Keratinocyte (primary cell): ENCODE measurements around the gene MAU2. TPM values are rescaled to one million over a fixed set of nuclear protein-coding genes. Genes with fewer than 3 reads are reported as not detected.

ENCODE experiments used
- DNase-seq: peaks from one replicate; pipeline ENCODE4 v3.0.0-alpha.2; 2011; ENCODE audit warnings: low read depth, missing footprints, low spot score
- FAIRE-seq: peaks from 2 replicates; lab custom pipeline; 2011; peaks lifted over from hg19 to GRCh38; lab: Jason Lieb, UNC
- H2AFZ ChIP-seq: 2 replicates; pipeline ENCODE4 v1.6.0; 2012; ENCODE audit warnings: low read length, control low read depth, inconsistent platforms; ENCODE audit not compliant: control insufficient read depth
- H3K27ac ChIP-seq: 2 replicates; pipeline ENCODE4 v1.5.1; 2011; ENCODE audit warnings: low read length; ENCODE audit not compliant: control insufficient read depth, insufficient read depth
- H3K27me3 ChIP-seq: 3 replicates; pipeline ENCODE4 v1.6.0; 2011; ENCODE audit warnings: low read length; ENCODE audit not compliant: control insufficient read depth, insufficient read depth; ENCODE audit errors: extremely low read depth
- H3K36me3 ChIP-seq, 2 experiments: 2 replicates in 1 of 2; 3 replicates in 1 of 2; pipeline ENCODE4 v1.5.1; 2011; ENCODE audit warnings: low read length in 2 of 2, mild to moderate bottlenecking in 1 of 2; ENCODE audit not compliant: control insufficient read depth in 2 of 2, insufficient read depth in 2 of 2; ENCODE audit errors: extremely low read depth in 1 of 2
- H3K4me1 ChIP-seq: 3 replicates; pipeline ENCODE4 v1.5.1; 2011; ENCODE audit warnings: low read length; ENCODE audit not compliant: control insufficient read depth, insufficient read depth; ENCODE audit errors: extremely low read depth
- H3K4me2 ChIP-seq: 3 replicates; pipeline ENCODE4 v1.6.0; 2011; ENCODE audit warnings: low read depth, low read length; ENCODE audit not compliant: control insufficient read depth, insufficient read depth; ENCODE audit errors: extremely low read depth
- H3K4me3 ChIP-seq, 3 experiments: fragments of 200-600 bp in 1 of 3; sonication (generic) in 1 of 3; 2 replicates in 2 of 3; 3 replicates in 1 of 3; pipeline ENCODE4 v1.5.1; 2011 to 2016; ENCODE audit warnings: low read length in 3 of 3, mild to moderate bottlenecking in 3 of 3, control low read depth in 2 of 3, inconsistent platforms in 1 of 3, low read depth in 1 of 3, mixed read lengths in 1 of 3, mixed run types in 1 of 3, moderate library complexity in 1 of 3; ENCODE audit not compliant: control insufficient read depth in 2 of 3, insufficient read depth in 2 of 3; ENCODE audit errors: extremely low read depth in 1 of 3
- H3K79me2 ChIP-seq: 2 replicates; pipeline ENCODE4 v1.6.0; 2012; ENCODE audit warnings: low read length; ENCODE audit not compliant: control insufficient read depth, insufficient read depth
- H3K9ac ChIP-seq: 3 replicates; pipeline ENCODE4 v1.6.0; 2011; ENCODE audit warnings: low read length; ENCODE audit not compliant: control insufficient read depth, insufficient read depth; ENCODE audit errors: extremely low read depth
- H3K9me1 ChIP-seq: 3 replicates; pipeline ENCODE4 v1.6.0; 2011; ENCODE audit warnings: low read length; ENCODE audit not compliant: control insufficient read depth, insufficient read depth; ENCODE audit errors: extremely low read depth
- H3K9me3 ChIP-seq: 2 replicates; pipeline ENCODE4 v1.5.1; 2012; ENCODE audit warnings: low read depth, low read length; ENCODE audit not compliant: control insufficient read depth
- H4K20me1 ChIP-seq: 3 replicates; pipeline ENCODE4 v1.6.0; 2011; ENCODE audit warnings: low read length; ENCODE audit not compliant: control insufficient read depth, insufficient read depth; ENCODE audit errors: extremely low read depth
- CTCF ChIP-seq, 3 experiments: IDR thresholded peaks in 1 of 3; conservative IDR thresholded peaks in 1 of 3; optimal IDR thresholded peaks in 1 of 3; 2 replicates in 2 of 3; 3 replicates in 1 of 3; pipeline versions ENCODE3 to v1.5.1; 2011; ENCODE audit warnings: low read length in 3 of 3, mild to moderate bottlenecking in 3 of 3, moderate library complexity in 2 of 3, control low read depth in 1 of 3, inconsistent platforms in 1 of 3; ENCODE audit not compliant: insufficient read depth in 2 of 3; ENCODE audit errors: extremely low read depth in 1 of 3
- EZH2 ChIP-seq: IDR thresholded peaks from one replicate; pipeline ENCODE4 v1.6.1; 2012; ENCODE audit warnings: inconsistent platforms, mild to moderate bottlenecking, low read length, moderate library complexity
- dilution Hi-C: fragments of 300-500 bp; cut with MboI; formaldehyde crosslinking; loops from one replicate; pipeline ENCODE4 v1.7.0; 2020; ENCODE audit warnings: low sequenced_read_pairs; ENCODE audit not compliant: extremely low pct_ligation_motif_present
- polyA plus RNA-seq, 5 experiments: library from polyadenylated mRNA; depleted of rRNA in 3 of 5; stranded (reverse) in 3 of 5; stranded (forward) in 1 of 5; unstranded in 1 of 5; fragments of >200 nt; gene quantifications; 1 replicate in 1 of 5; 2 replicates in 3 of 5; 3 replicates in 1 of 5; pipeline versions ENCODE4 v1.2.1 to v1.2.3, GENCODE V29; 2011 to 2012; ENCODE audit warnings: missing spikeins in 2 of 5, low read depth in 1 of 5, low replicate concordance in 1 of 5

The MAU2 gene
- polyA plus RNA-seq, 1 donor (not counting 4 experiments of a cell fraction or from before 2014, with no cell fraction given), result 10.3 TPM

DNA sequence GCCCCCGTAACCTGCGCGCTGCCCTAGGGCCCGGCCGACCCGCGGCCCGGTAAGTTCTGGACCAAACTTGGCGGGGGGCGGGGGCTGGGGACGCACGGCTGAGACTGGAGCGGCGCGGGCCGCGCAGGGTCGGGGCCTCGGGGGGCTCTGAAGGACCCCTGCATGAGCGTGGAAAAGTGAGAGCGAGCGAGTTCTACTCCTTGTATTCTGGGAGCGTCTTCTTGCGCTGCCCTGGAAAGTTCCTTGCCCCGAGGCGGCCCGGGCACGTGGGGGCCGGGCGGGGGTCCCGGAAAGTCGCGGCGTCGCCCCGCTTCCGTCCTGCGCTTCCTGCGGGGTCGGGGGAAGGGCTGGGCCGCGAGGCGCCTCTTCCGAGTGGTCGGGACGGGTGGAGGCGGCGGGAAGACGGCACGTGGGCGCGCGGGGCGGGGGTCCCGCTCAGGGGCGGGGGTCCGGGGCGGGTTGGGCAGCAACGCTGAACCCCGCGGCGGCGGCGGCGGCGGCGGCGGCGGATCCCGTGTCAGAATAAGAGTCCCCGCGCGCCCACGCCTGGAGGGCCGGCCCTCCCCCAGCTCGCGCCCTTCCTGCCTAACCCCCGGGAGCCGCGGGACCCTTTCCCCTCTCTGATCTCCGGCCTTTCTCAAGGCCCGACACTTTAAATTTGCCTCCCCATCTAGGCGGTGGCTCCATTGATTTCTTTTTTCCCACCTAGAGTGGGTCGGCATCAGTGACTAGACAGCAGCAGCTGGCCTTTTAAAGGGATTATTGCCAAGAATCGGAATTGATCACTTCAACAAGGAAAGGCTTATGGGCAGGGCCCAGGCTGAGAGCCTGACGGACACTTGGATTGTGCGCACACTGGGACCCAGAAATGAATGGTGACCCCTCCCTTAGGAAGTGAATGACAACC, 85.6 kb downstream of the MAU2 start:
- Histone ChIP-seq H3K9ac (peak overlapping the region; percentile 88), H3K4me3 (peak overlapping the region; percentile 66 to 93 (median 93)), H3K4me2 (peak overlapping the region; percentile 93), H3K9me3 (no peaks in the 10 kb centered on the region), H2AFZ (no peak overlapping the region), H3K9me1 (peaks cover 14% of the 10 kb centered on the region), H3K27me3 (no peaks in the 10 kb centered on the region), H3K4me1 (peaks cover 57% of the 10 kb centered on the region), H4K20me1 (peaks cover 25% of the 10 kb centered on the region), H3K79me2 (peaks cover 58% of the 10 kb centered on the region), H3K36me3 (no peaks in the 10 kb centered on the region), H3K27ac (peak overlapping the region; percentile 68)
- FAIRE-seq (no peak), DNase-seq (no peak)
- no peak for TF ChIP-seq CTCF (optimal IDR thresholded peaks at IDR 0.05 in 1 of 3, IDR thresholded peaks at IDR 0.05 in 1 of 3, conservative IDR thresholded peaks at IDR 0.05 in 1 of 3; ENCODE audit: extremely low read depth in 1 of 3, insufficient read depth in 2 of 3, low read length in 3 of 3)
- no peak for TF ChIP-seq EZH2
- dilution Hi-C loops, result no loop called here

DNA sequence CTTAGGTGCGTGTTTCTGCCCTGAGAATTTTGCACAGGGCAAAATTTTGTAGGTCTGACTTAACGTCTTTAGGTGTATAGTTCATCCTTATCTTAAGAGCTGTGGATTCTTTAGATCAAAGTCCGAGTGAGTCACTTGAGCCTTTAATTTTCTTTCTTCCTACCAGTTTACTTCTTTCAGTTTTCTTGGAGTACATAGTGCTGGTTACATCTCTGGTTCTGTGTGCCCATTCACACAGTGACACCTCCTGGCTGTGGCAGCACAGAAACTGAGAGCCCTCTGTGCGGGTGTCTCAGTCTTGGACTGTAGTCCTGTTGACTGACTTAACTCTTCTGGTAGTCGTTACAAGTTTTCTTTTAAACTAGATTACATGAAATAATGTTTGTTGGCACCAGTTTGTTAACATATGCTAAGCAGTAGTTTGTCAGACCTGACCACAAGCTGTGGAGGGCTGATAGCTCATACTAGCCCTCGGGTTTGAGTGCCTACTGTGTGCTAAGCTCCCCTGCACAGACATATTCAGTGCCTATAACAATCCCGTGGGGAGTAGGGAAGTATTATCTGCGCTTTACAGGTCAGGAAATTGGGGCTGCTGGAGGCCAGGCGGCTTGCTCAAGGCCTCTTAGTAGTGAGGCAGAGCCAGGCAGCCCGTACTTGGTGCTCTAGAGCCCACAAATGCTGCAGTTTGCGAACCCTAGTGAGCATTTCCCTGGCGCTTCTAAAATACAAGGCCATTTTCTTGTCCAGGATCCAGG, 86.4 kb downstream of the MAU2 start:
- Histone ChIP-seq H3K36me3 (peaks cover 3 to 6% of the 10 kb centered on the region in 2 experiments), H3K9ac (peak overlapping the region; percentile 88), H3K27me3 (no peaks in the 10 kb centered on the region), H3K79me2 (peaks cover 59% of the 10 kb centered on the region), H3K4me3 (peak overlapping the region; percentile 66 to 93 (median 93)), H3K9me3 (no peaks in the 10 kb centered on the region), H3K9me1 (peaks cover 14% of the 10 kb centered on the region), H3K4me1 (peaks cover 57% of the 10 kb centered on the region), H3K4me2 (peak overlapping the region; percentile 93), H4K20me1 (peaks cover 32% of the 10 kb centered on the region), H3K27ac (peak overlapping the region; percentile 68), H2AFZ (no peak overlapping the region)
- dilution Hi-C loops, result no loop called here
- no peak for DNase-seq
- TF ChIP-seq EZH2 (no peak), CTCF (optimal IDR thresholded peaks at IDR 0.05 in 1 of 3, IDR thresholded peaks at IDR 0.05 in 1 of 3, conservative IDR thresholded peaks at IDR 0.05 in 1 of 3; ENCODE audit: extremely low read depth in 1 of 3, insufficient read depth in 2 of 3, low read length in 3 of 3) (peak in 2 of 3 experiments; percentile 39 to 56)
- FAIRE-seq, result no peak
